COLO829 (cell line): ENCODE data around the gene RGS6.

Source experiments
- DNase-seq: peaks from one replicate; pipeline ENCODE4 v3.0.0; 2012; ENCODE audit warnings: low spot score

Gene RGS6

DNA sequence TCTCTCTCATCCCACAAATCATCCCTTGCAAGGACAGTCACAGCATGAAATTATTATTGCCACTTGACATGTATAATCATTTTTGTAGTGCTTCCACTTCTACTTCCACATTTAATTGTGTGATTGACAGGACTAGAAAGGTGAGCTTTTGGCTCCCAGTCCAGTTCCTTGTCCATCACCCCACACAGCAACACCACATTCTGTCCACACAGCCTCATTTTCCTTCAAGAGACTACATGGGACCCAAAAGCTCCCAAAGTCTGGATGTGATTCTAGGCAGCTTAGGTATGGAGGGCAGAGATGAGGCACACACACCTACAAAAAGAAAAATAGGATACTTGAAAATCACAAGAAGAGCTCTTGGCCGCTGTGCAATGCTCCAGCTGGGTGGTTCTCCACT is 595.4 kb downstream of the RGS6 start:
- DNase-seq, result no peak

DNA sequence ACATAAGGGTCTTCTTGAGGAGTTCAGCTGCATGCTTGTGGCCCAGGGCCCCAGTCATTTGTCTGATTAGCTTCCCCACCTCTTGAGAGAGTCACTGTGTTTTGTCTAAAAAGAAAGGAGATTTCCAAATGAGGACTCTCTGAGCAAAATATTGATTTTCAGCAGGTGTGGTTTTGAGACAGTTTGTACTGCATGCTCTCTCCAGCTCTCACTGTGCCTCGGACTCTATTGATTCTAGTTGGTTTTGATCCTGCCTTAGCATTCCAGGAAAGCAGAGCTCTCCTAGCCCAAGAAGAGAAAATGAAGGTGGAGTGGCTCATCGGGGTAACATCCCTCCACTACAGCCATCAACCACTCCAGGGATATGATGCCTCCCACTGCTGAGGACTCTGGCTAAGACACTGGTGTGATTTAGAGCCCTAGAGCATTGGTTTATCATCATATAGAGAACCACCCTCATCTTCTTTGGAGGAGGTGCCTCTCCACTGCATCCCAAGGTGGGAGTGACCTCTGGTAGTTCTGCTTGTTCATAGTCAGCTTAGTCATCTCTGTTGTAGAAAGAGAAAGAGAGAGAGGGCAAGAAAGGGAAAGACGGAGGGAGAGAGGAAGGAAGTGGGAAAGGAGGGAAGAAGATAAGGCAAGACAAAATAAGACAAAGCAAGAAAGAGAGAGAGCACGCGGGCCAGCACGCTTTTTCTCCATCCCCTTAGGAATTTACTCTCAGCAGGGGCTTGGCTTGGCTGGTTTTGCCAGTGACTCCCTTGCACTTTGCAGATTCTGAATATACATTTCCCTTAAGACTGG is 596.0 kb downstream of the RGS6 start:
- no peak for DNase-seq

- DNase-seq, result no peak
These were observed 596.6 kb downstream of the RGS6 start for GRCh38 chr14:72528863-72529175.

- DNase-seq, result no peak
These were observed 600.6 kb downstream of the RGS6 start for GRCh38 chr14:72532686-72533454.

DNA sequence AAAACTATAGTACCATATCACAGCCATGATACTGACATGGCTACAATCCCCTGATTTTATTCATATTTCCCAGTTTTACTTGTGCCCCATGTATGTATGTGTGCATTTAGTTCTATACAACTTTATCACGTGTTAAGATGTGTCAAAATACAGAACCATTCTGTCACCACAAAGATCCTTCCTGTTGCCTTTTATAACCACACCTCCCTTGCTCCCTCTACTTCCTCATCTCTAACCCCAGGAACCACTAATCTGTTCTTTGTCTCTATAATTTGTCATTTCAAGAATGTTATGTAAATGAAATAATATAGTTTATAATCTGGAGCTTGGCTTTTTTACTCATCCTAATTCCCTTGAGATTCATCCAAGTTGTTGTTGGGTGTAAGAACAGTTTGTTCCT is 603.3 kb downstream of the RGS6 start:
- DNase-seq, result no peak

DNA sequence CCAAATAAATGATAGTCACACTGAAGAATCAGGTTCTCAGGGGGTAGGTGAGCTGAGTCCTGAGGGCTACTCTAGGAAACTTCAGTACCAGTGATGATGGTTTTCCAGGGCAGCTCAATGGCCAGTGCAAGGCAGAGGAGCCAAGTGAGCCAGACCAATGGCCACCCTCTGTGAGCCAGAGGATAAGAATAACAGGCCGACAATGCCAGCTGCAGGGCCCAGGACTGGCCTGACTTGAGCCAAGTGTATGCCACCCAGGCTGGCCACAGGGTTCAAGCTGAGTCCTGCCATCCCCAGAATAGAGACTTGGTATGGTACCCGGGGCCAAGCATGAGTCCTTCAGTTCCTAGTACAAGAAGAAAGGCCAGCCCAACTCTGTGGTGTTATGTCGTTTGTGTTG is 606.2 kb downstream of the RGS6 start:
- no peak for DNase-seq

DNA sequence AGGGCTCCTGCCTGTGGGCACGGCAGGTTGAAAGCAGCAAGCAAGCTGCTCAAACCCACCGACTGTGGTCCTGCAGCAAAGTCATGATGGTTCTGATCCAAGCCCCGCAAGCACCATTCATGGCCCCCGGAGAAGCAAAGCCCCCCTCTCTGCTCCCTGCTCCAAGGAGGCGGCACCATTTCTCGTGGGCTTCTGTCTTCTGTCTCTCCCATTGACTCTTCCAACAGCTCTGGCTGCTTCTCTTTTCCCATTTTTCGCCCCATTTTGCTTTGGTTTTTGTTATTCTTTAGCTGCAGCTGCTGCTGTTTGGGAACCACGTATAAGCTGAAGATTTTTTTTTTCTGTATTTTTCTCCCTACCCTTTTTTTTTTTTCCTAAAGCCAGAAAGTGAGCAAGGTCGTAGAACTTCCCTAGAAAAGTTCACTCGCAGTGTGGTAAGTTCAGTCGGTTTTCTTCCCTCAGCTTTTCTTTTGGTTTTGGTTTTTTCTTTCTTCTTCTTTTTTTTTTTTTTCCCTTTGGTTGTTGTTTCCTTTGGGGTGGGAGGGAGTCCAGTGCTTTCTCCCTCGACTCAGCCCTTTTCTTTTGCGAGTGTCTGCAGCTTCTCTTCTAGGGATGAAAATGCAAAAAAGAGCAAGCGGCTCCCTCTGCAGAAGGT is 607.6 kb downstream of the RGS6 start:
- no peak for DNase-seq

GRCh38 chr14:72540836-72541235 is 608.6 kb downstream of the RGS6 start:
- DNase-seq, result no peak

- DNase-seq, result no peak
These were observed 609.3 kb downstream of the RGS6 start for GRCh38 chr14:72541546-72541945.

DNA sequence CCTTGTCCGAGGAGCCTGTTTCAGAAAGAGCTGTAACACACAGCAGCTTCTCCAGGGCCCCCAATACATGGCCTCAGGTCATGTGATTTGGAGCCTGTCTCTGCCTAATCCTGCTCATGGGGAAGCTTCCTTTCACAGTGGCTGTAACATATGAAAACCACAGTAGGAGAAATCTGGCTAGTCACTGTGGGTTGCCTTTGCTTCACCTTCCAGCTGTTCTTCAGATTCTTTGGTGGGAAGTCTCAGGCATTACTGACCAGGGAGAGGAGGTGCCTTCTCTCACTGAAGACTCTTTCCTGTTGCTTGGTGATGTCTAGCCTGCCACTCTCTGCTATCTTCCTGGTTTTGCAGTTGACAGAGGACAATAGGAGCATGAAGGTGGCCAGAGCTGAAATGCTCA is 611.1 kb downstream of the RGS6 start:
- DNase-seq, result no peak

- DNase-seq, result no peak
These were observed 612.6 kb downstream of the RGS6 start for GRCh38 chr14:72544615-72545387.

- DNase-seq, result no peak
These were observed 613.4 kb downstream of the RGS6 start for GRCh38 chr14:72545411-72546311.

DNA sequence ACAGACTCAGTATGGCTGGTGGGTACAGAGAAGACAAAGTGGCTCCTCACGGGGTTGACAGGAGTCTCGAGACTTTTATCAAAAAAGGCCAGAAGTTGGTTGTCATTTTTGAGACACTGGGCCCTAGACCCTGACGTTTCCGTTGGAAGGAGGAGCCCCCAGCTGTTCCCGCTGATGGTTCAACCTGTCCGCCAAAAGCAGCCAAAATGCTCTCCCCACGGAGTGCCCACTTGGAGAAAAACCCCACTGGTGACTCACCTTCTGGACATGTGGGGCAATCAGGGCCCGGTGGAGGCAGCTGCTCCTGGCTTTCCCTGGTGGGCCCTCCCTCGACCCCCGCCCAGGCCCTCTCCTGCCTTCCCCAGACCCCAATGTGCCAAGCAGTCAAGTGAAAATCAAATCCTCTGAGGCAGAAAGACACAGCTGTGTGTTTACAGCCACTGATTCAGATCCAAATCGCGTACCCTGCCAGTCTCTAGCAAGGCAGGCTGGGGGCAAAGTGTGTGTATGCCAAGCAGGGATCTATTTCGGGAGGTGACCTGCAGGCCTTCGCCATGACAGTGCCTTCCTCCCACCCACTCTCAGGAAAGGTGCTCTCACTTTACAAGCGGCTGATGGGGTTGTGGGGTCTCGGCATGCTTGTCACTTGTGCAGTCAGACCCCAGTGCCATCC is 614.3 kb downstream of the RGS6 start:
- DNase-seq, result no peak

DNA sequence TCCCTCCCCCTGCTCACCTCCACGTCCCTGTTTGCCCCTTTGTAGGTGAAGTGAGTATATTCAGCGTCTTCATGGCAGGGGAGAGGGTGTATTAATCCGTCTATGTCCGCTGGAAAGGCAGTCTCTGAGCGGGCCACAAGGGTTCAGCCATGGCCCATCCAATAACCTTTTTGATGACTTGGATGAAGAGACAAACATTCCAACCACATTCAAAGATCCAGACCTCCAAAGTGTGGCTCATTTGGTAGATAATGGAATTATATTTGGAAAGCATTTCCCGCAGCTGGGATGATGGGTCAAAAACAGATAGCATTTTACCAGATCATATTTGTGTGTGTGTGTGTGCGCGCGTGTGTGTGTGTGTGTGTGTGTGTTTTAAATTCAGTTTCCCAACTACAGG is 615.8 kb downstream of the RGS6 start:
- DNase-seq, result no peak

GRCh38 chr14:72549026-72549425 is 616.8 kb downstream of the RGS6 start:
- no peak for DNase-seq

- DNase-seq, result no peak
These were observed 617.6 kb downstream of the RGS6 start for GRCh38 chr14:72549854-72550253.

DNA sequence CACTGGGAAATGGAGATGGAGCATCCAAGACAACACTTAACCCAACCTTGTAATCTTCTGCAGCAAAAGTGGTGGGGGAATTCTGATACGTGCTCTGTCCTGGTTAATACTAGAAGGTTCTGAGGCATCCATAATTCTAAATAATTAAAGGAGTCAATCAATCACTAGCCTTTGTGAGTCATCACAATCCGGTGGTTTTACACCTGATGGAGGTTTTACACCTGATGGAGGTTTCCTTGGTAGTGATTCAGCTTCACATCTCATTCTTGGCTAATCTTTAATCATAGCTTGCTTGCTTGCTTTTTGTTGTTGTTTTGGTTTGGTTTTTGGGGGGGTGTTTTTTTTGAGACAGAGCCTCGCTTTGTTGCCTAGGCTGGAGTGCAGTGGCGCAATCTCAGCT is 618.3 kb downstream of the RGS6 start:
- DNase-seq, result no peak

DNA sequence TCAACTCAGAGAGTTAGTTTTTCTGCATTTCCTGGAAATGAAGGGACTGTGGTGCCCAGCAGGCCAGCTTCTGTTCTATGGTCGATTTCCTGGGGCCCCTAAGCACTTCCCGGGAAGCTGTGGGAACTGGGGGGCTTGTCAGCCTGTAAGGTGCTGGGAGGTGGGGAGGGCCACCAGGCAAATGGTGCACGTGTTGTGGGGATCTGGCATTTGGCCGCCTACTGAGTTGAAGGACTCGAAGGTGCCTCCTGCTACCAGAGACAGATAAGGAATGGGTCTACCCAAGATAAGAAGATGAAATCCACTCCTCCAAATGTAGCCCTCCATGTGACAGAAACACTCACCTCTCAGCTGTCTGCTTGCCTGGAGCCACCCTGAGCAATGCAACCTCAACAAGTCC is 620.0 kb downstream of the RGS6 start:
- DNase-seq, result no peak

DNA sequence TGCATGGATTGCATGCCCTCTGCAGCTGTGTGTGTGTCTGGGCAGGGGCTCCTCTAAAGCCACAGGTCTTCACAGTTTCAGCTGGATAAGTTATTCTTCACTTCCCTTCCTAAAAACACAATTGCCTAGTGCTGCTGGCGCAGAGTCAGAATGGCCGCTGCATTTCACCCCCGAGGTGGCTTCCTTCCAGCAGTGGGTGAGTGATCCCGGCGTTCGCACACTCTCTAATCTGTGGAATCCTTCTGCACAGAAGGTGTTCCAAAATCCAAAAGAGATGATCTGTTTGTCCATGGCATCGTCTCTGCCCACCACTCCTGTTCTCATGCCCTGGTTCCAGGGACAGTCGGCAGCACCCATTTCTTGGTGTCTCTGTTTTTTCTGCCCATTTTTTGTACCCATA is 620.9 kb downstream of the RGS6 start:
- DNase-seq, result no peak

DNA sequence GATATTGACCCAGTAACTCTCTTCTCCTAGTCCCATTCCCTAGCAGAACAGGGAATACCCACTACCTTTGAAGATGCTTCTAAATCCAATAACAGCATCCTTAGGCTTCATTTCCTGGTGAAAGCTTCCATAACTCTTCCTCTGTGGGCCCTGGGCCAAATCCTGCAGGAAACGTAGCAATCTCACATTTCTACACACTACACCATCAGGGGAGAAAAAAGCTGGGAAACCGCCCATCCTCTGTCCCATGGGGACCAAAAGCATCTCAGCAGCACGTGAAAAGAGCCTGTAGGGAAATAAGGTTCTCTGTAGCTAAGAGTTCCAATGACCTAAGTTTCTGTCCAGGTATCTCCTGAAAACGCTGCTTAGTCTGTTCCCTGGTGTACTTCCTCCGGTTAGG is 621.4 kb downstream of the RGS6 start:
- no peak for DNase-seq

- DNase-seq, result no peak
These were observed 622.2 kb downstream of the RGS6 start for GRCh38 chr14:72554401-72554800.
